Stimulated activated naive B cell treated with anti-CD40 and anti-IgM and Interleukin-4, amounts not matched to agents 10 μg/mL and 1 μg/mL and 100 μg/mL, for 72 hours (primary cell): ENCODE data around the gene CWH43.
"Not testable (repeated sequence)": the region's sequence is repeated elsewhere in the genome, so short reads cannot be mapped to it uniquely, and the experiment has no call there.

Source experiments
- ATAC-seq, 2 donors: fragments of 150-1000 bp; cut with Tn5 transposase; replicated peaks; 2 replicates each; pipeline ENCODE4 v1.10.0; 2021; ENCODE audit warnings: moderate library complexity in 1 of 2
- DNase-seq: peaks from one replicate; pipeline ENCODE4 v3.0.0; 2021
- H3K27ac Mint-ChIP-seq: one replicate; pipeline ENCODE4 v1.8.0; 2022; ENCODE audit warnings: mild to moderate bottlenecking, mixed read lengths
- H3K27me3 Mint-ChIP-seq, 2 donors: one replicate each; pipeline ENCODE4 v1.8.0; 2022; ENCODE audit warnings: mixed read lengths in 2 of 2
- H3K36me3 Mint-ChIP-seq, 2 donors: one replicate each; pipeline ENCODE4 v1.8.0; 2022; ENCODE audit warnings: mixed read lengths in 2 of 2, mild to moderate bottlenecking in 1 of 2
- H3K4me1 Mint-ChIP-seq, 2 donors: one replicate each; pipeline ENCODE4 v1.8.0; 2022; ENCODE audit warnings: mixed read lengths in 2 of 2, mild to moderate bottlenecking in 1 of 2
- H3K4me3 Mint-ChIP-seq, 2 donors: one replicate each; pipeline ENCODE4 v1.8.0; 2022; ENCODE audit warnings: mild to moderate bottlenecking in 2 of 2, mixed read lengths in 2 of 2, moderate library complexity in 1 of 2
- H3K9me3 Mint-ChIP-seq, 2 donors: one replicate each; pipeline ENCODE4 v1.8.0; 2022; ENCODE audit warnings: mixed read lengths in 2 of 2, mild to moderate bottlenecking in 1 of 2

Gene CWH43

GRCh38 chr4:48960988-48961635 lies 25.0 kb upstream of the CWH43 start:
- ATAC-seq (no peak), DNase-seq (no peak)
- H3K9me3 Mint-ChIP-seq: no peaks in the 10 kb centered on the region
- H3K4me3 Mint-ChIP-seq: no peak overlapping the region
- no peaks in the 10 kb centered on the region for H3K36me3 Mint-ChIP-seq
- H3K4me1 Mint-ChIP-seq: no peaks in the 10 kb centered on the region
- peaks cover 9 to 14% of the 10 kb centered on the region in 2 donors for H3K27me3 Mint-ChIP-seq
- no peak overlapping the region for H3K27ac Mint-ChIP-seq

DNA sequence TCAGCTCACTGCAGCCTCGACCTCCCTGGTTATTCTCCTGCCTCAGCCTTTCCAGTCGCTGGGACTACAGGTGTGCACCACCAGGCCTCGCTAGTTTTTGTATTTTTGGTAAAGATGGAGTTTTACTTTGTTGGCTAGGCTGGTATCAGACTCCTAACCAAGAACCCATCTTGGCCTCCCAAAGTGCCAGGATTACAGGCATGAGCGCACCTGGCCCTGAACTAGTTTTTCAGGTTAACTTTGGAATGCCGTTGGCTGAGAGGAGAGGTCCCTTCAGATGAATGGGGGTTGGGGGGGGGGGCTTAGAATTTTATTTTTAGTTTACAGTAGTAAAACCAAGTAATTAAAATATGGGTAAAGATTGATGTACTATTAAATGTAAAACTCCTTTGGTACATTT lies 23.4 kb upstream of the CWH43 start:
- Mint-ChIP-seq H3K27ac (no peak overlapping the region), H3K36me3 (no peaks in the 10 kb centered on the region), H3K4me1 (no peaks in the 10 kb centered on the region), H3K27me3 (peaks cover 9 to 10% of the 10 kb centered on the region in 2 donors), H3K9me3 (no peaks in the 10 kb centered on the region), H3K4me3 (no peak overlapping the region)
- no peak for ATAC-seq
- DNase-seq: no peak

DNA sequence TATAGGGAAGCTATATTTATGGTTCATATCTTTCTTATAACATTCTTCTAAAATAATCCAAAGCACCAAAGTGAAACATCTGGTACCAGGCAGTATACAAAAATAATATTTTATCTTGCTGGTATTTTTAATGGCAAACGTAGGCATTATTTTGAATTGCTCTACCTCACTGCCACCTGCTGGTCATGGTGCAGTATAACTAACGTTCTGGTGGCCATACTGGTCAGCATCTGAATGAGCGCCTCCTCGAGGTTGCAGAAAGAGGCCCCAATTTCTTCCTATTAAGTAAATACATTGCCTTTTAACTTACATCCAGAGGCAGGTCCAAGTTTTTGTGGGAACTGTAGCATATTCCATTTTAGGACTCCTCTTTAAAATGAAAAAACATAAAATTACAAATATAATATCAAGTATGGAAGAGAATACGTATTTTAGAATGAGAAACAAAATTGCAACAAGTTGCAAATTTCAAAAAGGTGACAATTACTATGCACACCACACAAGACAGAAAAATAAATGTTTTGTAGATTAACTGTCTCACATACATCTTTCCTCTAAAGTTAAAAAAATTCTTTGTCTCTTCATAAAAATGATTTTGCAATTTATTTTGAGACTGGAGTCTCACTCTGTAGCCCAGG lies 22.9 kb upstream of the CWH43 start:
- Mint-ChIP-seq H3K4me3 (no peak overlapping the region), H3K27ac (no peak overlapping the region), H3K4me1 (no peaks in the 10 kb centered on the region), H3K27me3 (peaks cover 9 to 10% of the 10 kb centered on the region in 2 donors), H3K36me3 (no peaks in the 10 kb centered on the region), H3K9me3 (no peaks in the 10 kb centered on the region)
- ATAC-seq (peak; percentile 86 to 91), DNase-seq (peak; percentile 55)

- no peak overlapping the region for H3K27ac Mint-ChIP-seq
- DNase-seq (no peak), ATAC-seq (no peak)
- no peaks in the 10 kb centered on the region for H3K4me1 Mint-ChIP-seq
- H3K27me3 Mint-ChIP-seq: peaks cover 8 to 13% of the 10 kb centered on the region in 2 donors
- H3K36me3 Mint-ChIP-seq: no peaks in the 10 kb centered on the region
- H3K4me3 Mint-ChIP-seq: no peak overlapping the region
- H3K9me3 Mint-ChIP-seq: no peaks in the 10 kb centered on the region
These were observed 19.0 kb upstream of the CWH43 start for GRCh38 chr4:48967101-48967500.

GRCh38 chr4:48967631-48968030 lies 18.4 kb upstream of the CWH43 start:
- Mint-ChIP-seq H3K4me1 (no peaks in the 10 kb centered on the region), H3K9me3 (no peaks in the 10 kb centered on the region), H3K4me3 (no peak overlapping the region), H3K27me3 (peaks cover 8 to 13% of the 10 kb centered on the region in 2 donors), H3K36me3 (no peaks in the 10 kb centered on the region), H3K27ac (no peak overlapping the region)
- ATAC-seq: no peak
- no peak for DNase-seq

- Mint-ChIP-seq H3K27me3 (peaks cover 16 to 21% of the 10 kb centered on the region in 2 donors), H3K4me1 (no peaks in the 10 kb centered on the region), H3K27ac (no peak overlapping the region), H3K36me3 (no peaks in the 10 kb centered on the region), H3K4me3 (no peak overlapping the region), H3K9me3 (no peaks in the 10 kb centered on the region)
- ATAC-seq: no peak
- no peak for DNase-seq
These were observed 17.3 kb upstream of the CWH43 start for GRCh38 chr4:48968814-48969213.

DNA sequence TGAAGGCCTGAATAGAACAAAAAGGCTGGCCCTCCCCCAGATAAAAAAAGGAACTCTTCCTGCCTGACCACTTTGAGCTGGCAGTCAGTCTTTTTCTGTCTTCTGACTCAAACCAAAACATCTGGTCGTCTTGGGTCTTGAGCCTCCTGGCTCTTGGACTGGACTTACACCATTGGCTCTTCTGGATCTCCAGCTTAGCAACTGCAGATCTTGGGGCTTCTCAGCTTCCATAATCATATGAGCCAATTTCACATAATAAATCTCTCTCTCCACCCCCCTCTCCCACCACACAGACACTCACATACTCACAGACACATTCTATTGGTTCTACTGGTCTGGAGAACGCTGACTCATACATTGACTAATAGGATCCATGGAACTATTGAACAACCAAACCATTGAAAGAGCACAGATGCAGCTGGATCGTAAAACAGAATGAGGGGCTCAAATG lies 15.6 kb upstream of the CWH43 start:
- no peak for DNase-seq
- Mint-ChIP-seq H3K4me3 (no peak overlapping the region), H3K27ac (no peak overlapping the region), H3K4me1 (no peaks in the 10 kb centered on the region), H3K27me3 (peaks cover 23 to 28% of the 10 kb centered on the region in 2 donors), H3K9me3 (no peaks in the 10 kb centered on the region), H3K36me3 (no peaks in the 10 kb centered on the region)
- ATAC-seq: no peak

DNA sequence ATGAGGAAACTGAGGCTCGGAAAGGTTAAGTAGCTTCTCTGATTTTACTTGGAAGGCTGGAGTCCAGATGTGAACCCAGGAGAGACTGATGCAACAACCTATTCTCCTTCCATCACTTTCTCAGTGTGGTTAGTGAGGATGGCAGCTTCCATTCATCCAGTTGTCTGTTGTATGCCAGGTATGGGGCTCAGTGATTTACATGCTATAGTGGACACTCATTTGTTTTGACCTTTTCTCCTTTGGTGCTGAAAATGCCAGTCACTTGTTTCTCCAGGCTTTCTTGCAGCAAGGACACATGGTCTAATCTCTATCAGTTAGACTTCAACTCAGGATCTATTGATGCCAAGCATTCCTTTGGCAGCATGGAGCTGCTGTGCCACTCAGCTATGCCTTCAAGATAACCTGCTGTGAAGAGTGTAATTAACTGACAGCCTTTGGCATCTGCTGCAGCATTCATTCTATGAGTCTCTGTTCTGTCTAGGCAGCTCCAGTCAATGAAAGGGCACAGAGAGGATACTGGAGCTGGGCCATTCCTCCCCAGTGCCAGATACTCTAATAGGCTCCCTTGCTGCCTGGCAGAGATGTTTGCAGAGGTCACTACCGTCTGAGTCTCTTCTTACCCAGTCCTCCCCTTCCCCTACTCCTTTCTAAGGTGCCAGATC lies 11.0 kb upstream of the CWH43 start:
- Mint-ChIP-seq H3K27me3 (peaks cover 29 to 53% of the 10 kb centered on the region in 2 donors), H3K9me3 (no peaks in the 10 kb centered on the region), H3K27ac (no peak overlapping the region), H3K4me1 (peaks cover 2 to 5% of the 10 kb centered on the region in 2 donors), H3K4me3 (no peak overlapping the region), H3K36me3 (no peaks in the 10 kb centered on the region)
- DNase-seq: no peak
- ATAC-seq: no peak

DNA sequence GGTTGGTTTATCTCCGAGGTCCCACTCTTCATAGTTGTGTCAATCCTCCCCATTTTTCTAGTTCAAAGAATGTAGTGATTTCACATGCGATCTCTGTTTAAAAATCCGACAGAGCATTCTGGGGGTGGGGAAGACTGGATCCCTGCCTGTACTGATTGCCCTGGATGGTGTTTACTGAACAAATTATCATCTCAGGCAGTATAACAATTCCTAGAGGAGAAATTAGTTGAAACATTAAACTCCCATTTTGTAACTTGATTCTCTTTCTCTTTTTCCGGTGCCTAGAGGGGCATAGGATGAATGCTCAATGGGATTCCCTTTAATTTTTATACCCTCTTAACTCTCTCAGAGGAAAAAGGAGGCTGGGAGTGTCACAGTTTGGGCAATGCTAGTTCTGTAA lies 10.0 kb upstream of the CWH43 start:
- Mint-ChIP-seq H3K27ac (no peak overlapping the region), H3K4me1 (peaks cover 2 to 5% of the 10 kb centered on the region in 2 donors), H3K27me3 (peaks cover 24 to 48% of the 10 kb centered on the region in 2 donors), H3K36me3 (no peaks in the 10 kb centered on the region), H3K4me3 (no peak overlapping the region), H3K9me3 (no peaks in the 10 kb centered on the region)
- ATAC-seq: no peak
- no peak for DNase-seq

- ATAC-seq (no peak), DNase-seq (no peak)
- H3K27ac Mint-ChIP-seq: no peak overlapping the region
- H3K4me3 Mint-ChIP-seq: no peak overlapping the region
- peaks cover 26 to 54% of the 10 kb centered on the region in 2 donors for H3K27me3 Mint-ChIP-seq
- no peaks in the 10 kb centered on the region for H3K36me3 Mint-ChIP-seq
- H3K4me1 Mint-ChIP-seq: peaks cover 2 to 5% of the 10 kb centered on the region in 2 donors
- peaks cover 3 to 5% of the 10 kb centered on the region in 2 donors for H3K9me3 Mint-ChIP-seq
These were observed 6.0 kb upstream of the CWH43 start for GRCh38 chr4:48979914-48980579.

DNA sequence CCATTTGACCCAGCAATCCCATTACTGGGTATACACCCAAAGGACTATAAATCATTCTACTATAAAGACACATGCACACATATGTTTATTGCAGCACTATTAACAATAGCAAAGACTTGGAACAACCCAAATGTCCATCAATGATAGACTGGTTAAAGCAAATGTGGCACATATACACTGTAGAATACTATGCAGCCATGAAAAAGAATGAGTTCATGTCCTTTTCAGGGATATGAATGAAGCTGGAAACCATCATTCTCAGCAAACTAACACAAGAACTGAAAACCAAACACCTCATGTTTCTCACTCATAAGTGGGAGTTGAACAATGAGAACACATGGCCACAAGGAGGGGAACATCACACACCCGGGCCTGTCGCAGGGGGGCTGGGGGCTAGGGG lies 2.1 kb upstream of the CWH43 start:
- H3K4me1 Mint-ChIP-seq, ATAC-seq, H3K9me3 Mint-ChIP-seq, H3K36me3 Mint-ChIP-seq, H3K27ac Mint-ChIP-seq, DNase-seq, H3K4me3 Mint-ChIP-seq: not testable (repeated sequence)
- H3K27me3 Mint-ChIP-seq: peaks cover 31 to 59% of the 10 kb centered on the region in 2 donors

DNA sequence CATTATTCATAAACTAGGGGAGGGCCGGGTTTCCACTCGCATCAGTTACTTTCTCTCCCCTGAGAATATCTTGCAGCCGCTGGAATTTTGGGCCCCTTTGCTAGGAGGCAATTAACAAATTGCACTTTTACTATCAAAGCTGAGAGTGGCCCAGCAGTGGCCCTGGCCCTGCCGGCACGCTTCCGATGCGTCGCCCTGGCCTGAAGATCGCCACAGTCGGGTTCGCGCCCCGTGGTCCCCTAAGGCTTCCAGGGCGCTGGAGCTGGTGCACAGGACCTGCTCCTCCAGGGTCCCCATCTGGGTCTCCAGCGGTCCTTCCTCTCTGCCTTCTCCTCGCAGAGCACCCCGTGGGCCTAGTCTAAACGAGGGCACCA lies 486 bp upstream of the CWH43 start:
- no peak for ATAC-seq
- Mint-ChIP-seq H3K27ac (no peak overlapping the region), H3K27me3 (peaks cover 31 to 51% of the 10 kb centered on the region in 2 donors), H3K4me1 (no peaks in the 10 kb centered on the region), H3K4me3 (no peak overlapping the region), H3K9me3 (peaks cover 3 to 5% of the 10 kb centered on the region in 2 donors), H3K36me3 (no peaks in the 10 kb centered on the region)
- no peak for DNase-seq

- peaks cover 3 to 8% of the 10 kb centered on the region in 2 donors for H3K9me3 Mint-ChIP-seq
- DNase-seq (no peak), ATAC-seq (no peak)
- H3K27ac Mint-ChIP-seq: no peak overlapping the region
- peaks cover 31 to 60% of the 10 kb centered on the region in 2 donors for H3K27me3 Mint-ChIP-seq
- H3K4me1 Mint-ChIP-seq: no peaks in the 10 kb centered on the region
- no peaks in the 10 kb centered on the region for H3K36me3 Mint-ChIP-seq
- H3K4me3 Mint-ChIP-seq: no peak overlapping the region
These were observed 634 bp downstream of the CWH43 start for GRCh38 chr4:48986654-48987164.

DNA sequence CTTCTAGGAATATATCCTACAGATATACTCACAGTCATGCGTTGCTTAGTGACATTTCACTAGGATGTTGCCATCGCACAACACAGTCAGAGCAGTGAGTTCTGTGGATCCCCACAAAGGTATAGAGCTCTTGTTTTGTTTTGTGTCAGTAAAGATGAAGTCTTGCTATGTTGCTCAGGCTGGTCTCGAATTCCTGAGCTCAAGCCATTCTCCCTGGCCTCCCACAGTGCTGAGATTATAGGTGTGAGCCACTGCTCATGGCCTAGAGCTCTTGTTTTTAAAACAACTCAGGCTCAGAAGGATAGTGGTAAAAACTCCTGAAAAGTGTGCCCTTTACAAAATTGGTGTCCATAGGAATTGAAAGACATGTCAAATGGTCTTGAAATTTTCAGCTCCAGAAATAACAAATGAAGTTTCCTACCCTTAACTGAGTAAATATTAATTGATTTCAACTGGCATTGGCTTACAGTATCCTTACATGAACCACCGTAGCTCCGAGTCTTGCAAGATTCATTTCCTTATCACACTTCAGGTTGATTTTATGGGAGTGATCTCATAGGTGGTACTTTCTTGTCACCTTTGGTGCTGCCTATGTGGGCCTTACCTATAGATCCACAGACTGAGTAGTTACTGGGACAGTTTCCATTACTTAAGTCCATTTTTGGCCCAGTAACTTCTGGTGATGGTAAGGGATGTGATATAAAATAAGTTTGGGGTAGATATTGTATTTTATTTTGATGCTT lies 3.6 kb downstream of the CWH43 start:
- H3K4me3 Mint-ChIP-seq: no peak overlapping the region

More for the DNA sequence above, 3.6 kb downstream of the CWH43 start:
- Mint-ChIP-seq H3K27me3 (peaks cover 19 to 40% of the 10 kb centered on the region in 2 donors), H3K27ac (no peak overlapping the region), H3K4me1 (no peaks in the 10 kb centered on the region), H3K36me3 (no peaks in the 10 kb centered on the region), H3K9me3 (peaks cover 0 to 3% of the 10 kb centered on the region in 2 donors)
- no peak for ATAC-seq
- no peak for DNase-seq
